HepG2 (cell line): ENCODE results near the gene HSPB6. TPM values are rescaled to one million over a fixed set of nuclear protein-coding genes. Genes with fewer than 3 reads are reported as not detected.

Experiments
- FOXA1 ChIP-seq, 2 experiments: fragments of 450-650 bp in 1 of 2; sonication (generic) in 1 of 2; formaldehyde crosslinking in 1 of 2; IDR thresholded peaks; 2 replicates each; pipeline versions ENCODE4 v1.4.0 to v1.6.1; 2016 to 2020; ENCODE audit warnings: missing genetic modification reagents in 1 of 2
- KLF6 ChIP-seq: IDR thresholded peaks from 2 replicates; pipeline ENCODE4 v1.8.0; 2016; ENCODE audit warnings: missing biosample characterization, missing genetic modification reagents
- NFYC ChIP-seq: IDR thresholded peaks from 2 replicates; pipeline ENCODE4 v1.6.1; 2016; ENCODE audit warnings: missing genetic modification reagents, missing compliant biosample characterization
- SAP130 ChIP-seq: IDR thresholded peaks from 2 replicates; pipeline ENCODE4 v1.6.1; 2016; ENCODE audit warnings: low read depth
- SRY ChIP-seq: sonication (generic); formaldehyde crosslinking; IDR thresholded peaks from 2 replicates; pipeline ENCODE4 v1.8.0; 2022; ENCODE audit warnings: mild to moderate bottlenecking, missing genetic modification reagents
- TBX2 ChIP-seq: sonication (generic); formaldehyde crosslinking; IDR thresholded peaks from 2 replicates; pipeline ENCODE4 v1.5.0; 2020; ENCODE audit warnings: missing genetic modification reagents, mild to moderate bottlenecking, borderline replicate concordance
- ZBTB8A ChIP-seq: sonication (generic); formaldehyde crosslinking; IDR thresholded peaks from 2 replicates; pipeline ENCODE4 v1.4.0; 2020; ENCODE audit warnings: mild to moderate bottlenecking, low read depth, missing genetic modification reagents, borderline replicate concordance
- ZNF331 ChIP-seq: sonication (generic); formaldehyde crosslinking; IDR thresholded peaks from 2 replicates; pipeline ENCODE4 v1.4.0; 2020; ENCODE audit warnings: missing genetic modification reagents
- ZNF589 ChIP-seq: sonication (generic); formaldehyde crosslinking; conservative IDR thresholded peaks from 2 replicates; pipeline ENCODE4 v1.8.0; 2022; ENCODE audit warnings: mild to moderate bottlenecking, moderate library complexity, missing genetic modification reagents
- ZNF652 ChIP-seq: IDR thresholded peaks from 2 replicates; pipeline ENCODE4 v1.6.1; 2016; ENCODE audit warnings: low read depth, borderline replicate concordance
- polyA plus RNA-seq, 8 experiments: library from polyadenylated mRNA; depleted of rRNA in 3 of 8; stranded (reverse) in 7 of 8; unstranded in 1 of 8; fragments of >200 nt; fragmentation: Illumina TruSeq in 4 of 8; extraction: Trizol in 4 of 8; gene quantifications; 2 replicates each; pipeline versions ENCODE4 v1.2.1 to v1.2.3, GENCODE V29; 2011 to 2016; ENCODE audit warnings: low read depth in 4 of 8, missing spikeins in 1 of 8, mixed read lengths in 1 of 8; ENCODE audit not compliant: insufficient read depth in 1 of 8
- total RNA-seq, 5 experiments: library from RNA; depleted of rRNA; stranded (reverse); fragments of >200 nt; fragmentation: Illumina TruSeq; extraction: Trizol; gene quantifications; 2 replicates each; pipeline ENCODE4 v1.2.3, GENCODE V29; 2016; ENCODE audit warnings: low read depth in 1 of 5
- TF ChIP-seq, protein P1 (sequence below): fragments of 450-650 bp; IDR thresholded peaks from 2 replicates; pipeline ENCODE4 v1.6.1; 2017
- TF ChIP-seq, protein P2 (sequence below): sonication (generic); formaldehyde crosslinking; IDR thresholded peaks from 2 replicates; pipeline ENCODE4 v1.5.0; 2020; ENCODE audit warnings: mild to moderate bottlenecking, missing genetic modification reagents, borderline replicate concordance
- TF ChIP-seq, protein P3 (sequence below): sonication (generic); formaldehyde crosslinking; IDR thresholded peaks from 2 replicates; pipeline ENCODE4 v1.4.0; 2020; ENCODE audit warnings: missing genetic modification reagents, borderline replicate concordance
- TF ChIP-seq, protein P4 (sequence below): sonication (generic); formaldehyde crosslinking; IDR thresholded peaks from 2 replicates; pipeline ENCODE4 v1.5.0; 2020; ENCODE audit warnings: mild to moderate bottlenecking, missing genetic modification reagents
- TF ChIP-seq, protein P5 (sequence below): sonication (generic); formaldehyde crosslinking; IDR thresholded peaks from 2 replicates; pipeline ENCODE4 v1.4.0; 2020; ENCODE audit warnings: mild to moderate bottlenecking, low read depth, missing genetic modification reagents

The HSPB6 gene
- total and polyA plus RNA-seq, 2 of the 13 experiments (the other 11 are each of a cell fraction or from before 2014, with no cell fraction given), result 0.18 TPM; not detected in 1

DNA sequence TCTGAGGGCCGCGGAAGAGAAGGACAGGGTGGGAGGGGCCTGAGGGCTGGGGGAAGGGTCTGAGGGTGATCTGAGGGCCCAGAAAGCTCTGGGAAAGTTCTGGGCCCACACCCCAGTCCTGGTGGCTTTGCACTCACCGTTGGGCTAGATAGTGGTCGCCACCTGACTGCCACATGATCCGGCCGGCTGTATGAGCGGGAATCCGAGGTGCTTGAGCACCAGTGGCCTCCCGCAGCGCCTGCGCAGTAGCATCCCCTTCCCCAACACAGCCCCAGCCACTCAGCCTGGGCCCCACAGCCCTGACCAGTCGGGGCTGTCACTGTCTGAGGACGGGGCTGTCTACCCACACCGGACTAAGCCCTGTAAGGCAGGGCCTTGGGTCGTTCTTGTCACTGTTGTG, 40.8 kb upstream of the HSPB6 start (continued):
- TF ChIP-seq FOXA1 (IDR thresholded peaks at IDR 0.05), result no peak
- TF ChIP-seq FOXA1 (CRISPR knock-in tag; IDR thresholded peaks at IDR 0.05), result no peak
- peak; percentile 49; the same call in 1 of the 2 replicates for TF ChIP-seq TBX2 (CRISPR knock-in tag)
- no peak for TF ChIP-seq SAP130 (CRISPR knock-in tag)
- TF ChIP-seq, protein P1, sequence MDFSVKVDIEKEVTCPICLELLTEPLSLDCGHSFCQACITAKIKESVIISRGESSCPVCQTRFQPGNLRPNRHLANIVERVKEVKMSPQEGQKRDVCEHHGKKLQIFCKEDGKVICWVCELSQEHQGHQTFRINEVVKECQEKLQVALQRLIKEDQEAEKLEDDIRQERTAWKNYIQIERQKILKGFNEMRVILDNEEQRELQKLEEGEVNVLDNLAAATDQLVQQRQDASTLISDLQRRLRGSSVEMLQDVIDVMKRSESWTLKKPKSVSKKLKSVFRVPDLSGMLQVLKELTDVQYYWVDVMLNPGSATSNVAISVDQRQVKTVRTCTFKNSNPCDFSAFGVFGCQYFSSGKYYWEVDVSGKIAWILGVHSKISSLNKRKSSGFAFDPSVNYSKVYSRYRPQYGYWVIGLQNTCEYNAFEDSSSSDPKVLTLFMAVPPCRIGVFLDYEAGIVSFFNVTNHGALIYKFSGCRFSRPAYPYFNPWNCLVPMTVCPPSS, result no peak
- TF ChIP-seq NFYC (CRISPR knock-in tag), result no peak
- TF ChIP-seq ZBTB8A (CRISPR knock-in tag), result no peak
- TF ChIP-seq, protein P2, sequence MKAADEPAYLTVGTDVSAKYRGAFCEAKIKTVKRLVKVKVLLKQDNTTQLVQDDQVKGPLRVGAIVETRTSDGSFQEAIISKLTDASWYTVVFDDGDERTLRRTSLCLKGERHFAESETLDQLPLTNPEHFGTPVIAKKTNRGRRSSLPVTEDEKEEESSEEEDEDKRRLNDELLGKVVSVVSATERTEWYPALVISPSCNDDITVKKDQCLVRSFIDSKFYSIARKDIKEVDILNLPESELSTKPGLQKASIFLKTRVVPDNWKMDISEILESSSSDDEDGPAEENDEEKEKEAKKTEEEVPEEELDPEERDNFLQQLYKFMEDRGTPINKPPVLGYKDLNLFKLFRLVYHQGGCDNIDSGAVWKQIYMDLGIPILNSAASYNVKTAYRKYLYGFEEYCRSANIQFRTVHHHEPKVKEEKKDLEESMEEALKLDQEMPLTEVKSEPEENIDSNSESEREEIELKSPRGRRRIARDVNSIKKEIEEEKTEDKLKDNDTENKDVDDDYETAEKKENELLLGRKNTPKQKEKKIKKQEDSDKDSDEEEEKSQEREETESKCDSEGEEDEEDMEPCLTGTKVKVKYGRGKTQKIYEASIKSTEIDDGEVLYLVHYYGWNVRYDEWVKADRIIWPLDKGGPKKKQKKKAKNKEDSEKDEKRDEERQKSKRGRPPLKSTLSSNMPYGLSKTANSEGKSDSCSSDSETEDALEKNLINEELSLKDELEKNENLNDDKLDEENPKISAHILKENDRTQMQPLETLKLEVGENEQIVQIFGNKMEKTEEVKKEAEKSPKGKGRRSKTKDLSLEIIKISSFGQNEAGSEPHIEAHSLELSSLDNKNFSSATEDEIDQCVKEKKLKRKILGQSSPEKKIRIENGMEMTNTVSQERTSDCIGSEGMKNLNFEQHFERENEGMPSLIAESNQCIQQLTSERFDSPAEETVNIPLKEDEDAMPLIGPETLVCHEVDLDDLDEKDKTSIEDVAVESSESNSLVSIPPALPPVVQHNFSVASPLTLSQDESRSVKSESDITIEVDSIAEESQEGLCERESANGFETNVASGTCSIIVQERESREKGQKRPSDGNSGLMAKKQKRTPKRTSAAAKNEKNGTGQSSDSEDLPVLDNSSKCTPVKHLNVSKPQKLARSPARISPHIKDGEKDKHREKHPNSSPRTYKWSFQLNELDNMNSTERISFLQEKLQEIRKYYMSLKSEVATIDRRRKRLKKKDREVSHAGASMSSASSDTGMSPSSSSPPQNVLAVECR (CRISPR knock-in tag), result no peak
- TF ChIP-seq, protein P3, sequence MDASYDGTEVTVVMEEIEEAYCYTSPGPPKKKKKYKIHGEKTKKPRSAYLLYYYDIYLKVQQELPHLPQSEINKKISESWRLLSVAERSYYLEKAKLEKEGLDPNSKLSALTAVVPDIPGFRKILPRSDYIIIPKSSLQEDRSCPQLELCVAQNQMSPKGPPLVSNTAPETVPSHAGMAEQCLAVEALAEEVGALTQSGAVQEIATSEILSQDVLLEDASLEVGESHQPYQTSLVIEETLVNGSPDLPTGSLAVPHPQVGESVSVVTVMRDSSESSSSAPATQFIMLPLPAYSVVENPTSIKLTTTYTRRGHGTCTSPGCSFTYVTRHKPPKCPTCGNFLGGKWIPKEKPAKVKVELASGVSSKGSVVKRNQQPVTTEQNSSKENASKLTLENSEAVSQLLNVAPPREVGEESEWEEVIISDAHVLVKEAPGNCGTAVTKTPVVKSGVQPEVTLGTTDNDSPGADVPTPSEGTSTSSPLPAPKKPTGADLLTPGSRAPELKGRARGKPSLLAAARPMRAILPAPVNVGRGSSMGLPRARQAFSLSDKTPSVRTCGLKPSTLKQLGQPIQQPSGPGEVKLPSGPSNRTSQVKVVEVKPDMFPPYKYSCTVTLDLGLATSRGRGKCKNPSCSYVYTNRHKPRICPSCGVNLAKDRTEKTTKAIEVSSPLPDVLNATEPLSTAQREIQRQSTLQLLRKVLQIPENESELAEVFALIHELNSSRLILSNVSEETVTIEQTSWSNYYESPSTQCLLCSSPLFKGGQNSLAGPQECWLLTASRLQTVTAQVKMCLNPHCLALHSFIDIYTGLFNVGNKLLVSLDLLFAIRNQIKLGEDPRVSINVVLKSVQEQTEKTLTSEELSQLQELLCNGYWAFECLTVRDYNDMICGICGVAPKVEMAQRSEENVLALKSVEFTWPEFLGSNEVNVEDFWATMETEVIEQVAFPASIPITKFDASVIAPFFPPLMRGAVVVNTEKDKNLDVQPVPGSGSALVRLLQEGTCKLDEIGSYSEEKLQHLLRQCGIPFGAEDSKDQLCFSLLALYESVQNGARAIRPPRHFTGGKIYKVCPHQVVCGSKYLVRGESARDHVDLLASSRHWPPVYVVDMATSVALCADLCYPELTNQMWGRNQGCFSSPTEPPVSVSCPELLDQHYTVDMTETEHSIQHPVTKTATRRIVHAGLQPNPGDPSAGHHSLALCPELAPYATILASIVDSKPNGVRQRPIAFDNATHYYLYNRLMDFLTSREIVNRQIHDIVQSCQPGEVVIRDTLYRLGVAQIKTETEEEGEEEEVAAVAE, result no peak
- no peak for TF ChIP-seq ZNF652 (CRISPR knock-in tag)
- TF ChIP-seq SRY, result peak; percentile 70; the same call in 1 of the 2 replicates
- TF ChIP-seq, protein P4, sequence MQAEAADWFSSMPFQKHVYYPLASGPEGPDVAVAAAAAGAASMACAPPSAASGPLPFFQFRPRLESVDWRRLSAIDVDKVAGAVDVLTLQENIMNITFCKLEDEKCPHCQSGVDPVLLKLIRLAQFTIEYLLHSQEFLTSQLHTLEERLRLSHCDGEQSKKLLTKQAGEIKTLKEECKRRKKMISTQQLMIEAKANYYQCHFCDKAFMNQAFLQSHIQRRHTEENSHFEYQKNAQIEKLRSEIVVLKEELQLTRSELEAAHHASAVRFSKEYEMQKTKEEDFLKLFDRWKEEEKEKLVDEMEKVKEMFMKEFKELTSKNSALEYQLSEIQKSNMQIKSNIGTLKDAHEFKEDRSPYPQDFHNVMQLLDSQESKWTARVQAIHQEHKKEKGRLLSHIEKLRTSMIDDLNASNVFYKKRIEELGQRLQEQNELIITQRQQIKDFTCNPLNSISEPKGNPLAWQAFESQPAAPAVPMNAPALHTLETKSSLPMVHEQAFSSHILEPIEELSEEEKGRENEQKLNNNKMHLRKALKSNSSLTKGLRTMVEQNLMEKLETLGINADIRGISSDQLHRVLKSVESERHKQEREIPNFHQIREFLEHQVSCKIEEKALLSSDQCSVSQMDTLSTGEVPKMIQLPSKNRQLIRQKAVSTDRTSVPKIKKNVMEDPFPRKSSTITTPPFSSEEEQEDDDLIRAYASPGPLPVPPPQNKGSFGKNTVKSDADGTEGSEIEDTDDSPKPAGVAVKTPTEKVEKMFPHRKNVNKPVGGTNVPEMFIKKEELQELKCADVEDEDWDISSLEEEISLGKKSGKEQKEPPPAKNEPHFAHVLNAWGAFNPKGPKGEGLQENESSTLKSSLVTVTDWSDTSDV (CRISPR knock-in tag), result 0 out of 2 replicates have a peak, but pooled peaks have one; percentile 75
- TF ChIP-seq, protein P5, sequence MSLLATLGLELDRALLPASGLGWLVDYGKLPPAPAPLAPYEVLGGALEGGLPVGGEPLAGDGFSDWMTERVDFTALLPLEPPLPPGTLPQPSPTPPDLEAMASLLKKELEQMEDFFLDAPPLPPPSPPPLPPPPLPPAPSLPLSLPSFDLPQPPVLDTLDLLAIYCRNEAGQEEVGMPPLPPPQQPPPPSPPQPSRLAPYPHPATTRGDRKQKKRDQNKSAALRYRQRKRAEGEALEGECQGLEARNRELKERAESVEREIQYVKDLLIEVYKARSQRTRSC (CRISPR knock-in tag), result 0 out of 2 replicates have a peak, but pooled peaks have one; percentile 18
- 0 out of 2 replicates have a peak, but pooled peaks have one; percentile 35 for TF ChIP-seq KLF6 (CRISPR knock-in tag)
- TF ChIP-seq ZNF589, result no peak
- 0 out of 2 replicates have a peak, but pooled peaks have one; percentile 25 for TF ChIP-seq ZNF331
